Activated CD4-positive, alpha-beta T cell treated with anti-CD3 and anti-CD28 coated beads, Interleukin-2, Interleukin-6, amounts not matched to agents 100 ng/mL and 50 ng/mL, durations not matched to agents 16 hours and 8 hours (primary cell): ENCODE results near the gene ZCCHC13.
"Not testable (repeated sequence)": the region's sequence is repeated elsewhere in the genome, so short reads cannot be mapped to it uniquely, and the experiment has no call there.

Source experiments
- DNase-seq: peaks from one replicate; pipeline ENCODE4 v3.0.0-alpha.2; 2020

ZCCHC13 gene

DNA sequence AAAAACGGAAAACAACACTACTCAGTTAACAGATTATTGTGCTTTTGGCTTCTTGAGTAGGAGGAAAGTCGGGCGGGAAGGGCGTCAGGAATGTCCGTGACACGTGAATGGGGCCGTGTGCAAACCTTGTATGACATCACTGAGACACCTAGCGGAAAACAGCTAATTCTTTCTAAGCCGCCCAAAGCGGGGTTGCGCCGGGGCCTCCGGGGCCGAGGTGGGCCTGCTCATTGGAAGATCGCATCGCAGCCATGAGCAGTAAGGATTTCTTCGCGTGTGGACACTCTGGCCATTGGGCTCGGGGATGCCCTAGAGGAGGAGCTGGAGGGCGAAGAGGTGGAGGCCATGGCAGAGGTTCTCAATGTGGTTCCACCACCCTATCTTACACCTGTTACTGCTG lies at the start of gene ZCCHC13:
TSS of gene ZCCHC13 (plus strand) at position 165 of the 400 bp plus-strand sequence. CDS start at position 252, 87 bp downstream.
- no peak for DNase-seq

DNA sequence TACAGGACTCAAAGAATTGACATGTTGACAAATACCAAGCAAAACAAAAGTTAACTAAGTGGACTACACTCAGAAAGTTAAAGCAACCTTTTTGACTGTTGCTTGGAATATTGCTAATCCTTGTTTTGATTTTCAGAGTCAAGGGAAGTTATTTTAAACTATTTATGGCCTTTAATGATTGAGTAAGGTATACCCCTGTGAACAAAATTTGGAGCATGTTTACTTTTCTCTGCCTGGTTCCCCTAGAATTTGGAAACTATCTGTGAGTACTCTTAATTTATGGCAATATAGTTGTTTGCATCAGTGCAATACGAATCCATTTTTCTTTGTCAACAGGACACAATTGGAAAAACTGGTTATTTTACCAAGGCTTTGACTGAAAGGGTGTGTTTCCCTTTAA lies 45.9 kb upstream of the ZCCHC13 start:
- DNase-seq = not testable (repeated sequence)

DNA sequence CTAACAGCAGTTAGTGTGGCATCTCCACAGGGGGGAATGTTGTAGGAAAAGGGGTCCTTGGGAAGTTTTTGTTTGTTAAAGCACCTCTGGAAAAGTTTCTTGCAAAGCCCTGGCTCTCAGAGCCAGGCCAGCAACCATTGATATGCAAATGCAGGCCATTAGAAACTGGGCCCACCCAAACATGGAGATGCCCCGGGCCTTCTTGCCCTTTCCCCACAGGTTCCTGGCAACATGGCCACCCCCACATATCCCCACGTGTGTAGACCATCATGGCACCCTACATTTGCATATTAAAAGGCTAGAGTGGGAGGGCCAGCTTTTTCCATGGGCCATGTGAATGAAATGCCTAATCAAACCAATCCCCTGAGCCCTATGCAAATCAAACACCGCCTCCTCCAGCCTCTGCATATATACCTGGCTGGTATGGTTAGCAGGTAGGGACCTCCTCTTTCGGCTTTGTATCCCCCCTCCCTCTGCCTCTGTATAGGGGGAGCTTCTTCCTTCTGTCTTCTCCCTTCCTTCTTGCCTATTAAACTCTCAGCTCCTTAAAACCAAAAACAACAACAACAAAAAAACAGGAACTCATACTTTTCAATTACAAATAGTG lies 44.0 kb upstream of the ZCCHC13 start:
- no peak for DNase-seq

DNA sequence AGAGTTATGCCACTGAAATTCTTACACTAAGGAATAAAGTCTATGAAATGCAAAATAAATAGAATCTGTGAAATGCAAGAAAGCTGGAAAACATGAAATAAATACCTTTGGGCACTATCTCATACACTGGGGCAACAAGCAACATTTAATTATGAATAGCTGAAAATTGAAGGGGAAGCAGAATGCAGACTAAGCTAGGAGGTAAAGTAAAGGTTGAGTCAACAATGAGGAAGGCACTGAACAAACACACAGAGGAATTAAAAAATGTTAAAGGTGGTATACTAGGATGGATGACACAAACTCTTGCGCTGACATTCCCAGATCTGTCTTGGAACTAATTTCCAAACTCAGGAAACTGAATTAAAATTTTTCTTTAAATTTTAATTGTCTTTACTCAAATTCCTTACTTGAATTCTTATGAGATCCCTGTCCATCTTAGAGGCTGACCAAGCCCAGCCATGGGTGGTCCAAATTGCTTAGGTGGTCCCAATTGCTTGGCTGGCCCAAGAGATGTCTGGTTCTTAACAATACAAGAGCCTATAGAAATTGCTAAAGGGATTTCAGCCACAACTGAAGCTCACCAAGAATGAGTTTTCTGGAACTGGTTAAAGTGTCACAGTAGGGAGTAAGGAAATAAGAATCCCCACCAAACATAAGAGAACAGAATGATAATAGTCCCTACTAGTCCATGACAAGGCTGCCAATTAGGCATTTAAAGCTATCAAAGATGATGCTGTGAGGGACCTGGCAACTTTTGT lies 41.3 kb upstream of the ZCCHC13 start:
- no peak for DNase-seq

DNA sequence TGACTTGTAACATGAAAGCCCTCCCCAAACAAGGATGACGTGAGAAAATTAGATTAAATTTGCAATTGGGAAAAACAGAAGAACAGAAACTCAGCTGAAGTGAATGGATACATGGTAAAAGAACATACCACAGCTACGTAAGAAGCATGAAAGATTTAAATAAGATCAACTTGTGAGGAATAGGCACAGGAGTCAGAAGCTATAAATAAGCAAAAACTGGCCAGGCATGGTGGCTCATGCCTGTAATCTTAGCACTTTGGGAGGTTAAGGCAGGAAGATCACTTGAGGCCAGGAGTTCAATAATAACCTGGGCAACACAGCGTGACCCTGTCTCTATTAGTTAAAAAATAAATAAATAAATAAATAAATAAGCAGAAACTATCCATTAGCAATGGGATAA lies 33.6 kb upstream of the ZCCHC13 start:
- no peak for DNase-seq

DNA sequence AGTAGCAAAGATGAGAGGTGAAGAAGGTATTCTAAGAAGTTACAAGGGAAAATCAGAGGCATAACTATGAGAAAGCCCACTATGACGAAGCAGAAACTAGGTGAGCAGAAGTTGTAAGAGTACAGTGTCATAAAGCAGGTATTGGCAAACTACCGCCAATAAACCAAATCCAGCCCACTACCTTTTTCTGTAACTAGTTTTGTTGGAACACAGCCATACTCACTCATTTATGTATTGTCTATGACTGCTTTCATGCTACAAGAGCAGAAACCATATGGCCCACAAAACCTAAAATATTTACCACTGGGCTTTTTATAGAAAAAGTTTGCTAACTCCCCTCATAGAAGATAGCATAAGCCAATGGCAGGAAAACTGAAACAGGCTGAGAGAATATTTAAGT lies 31.8 kb upstream of the ZCCHC13 start:
- DNase-seq = no peak

DNA sequence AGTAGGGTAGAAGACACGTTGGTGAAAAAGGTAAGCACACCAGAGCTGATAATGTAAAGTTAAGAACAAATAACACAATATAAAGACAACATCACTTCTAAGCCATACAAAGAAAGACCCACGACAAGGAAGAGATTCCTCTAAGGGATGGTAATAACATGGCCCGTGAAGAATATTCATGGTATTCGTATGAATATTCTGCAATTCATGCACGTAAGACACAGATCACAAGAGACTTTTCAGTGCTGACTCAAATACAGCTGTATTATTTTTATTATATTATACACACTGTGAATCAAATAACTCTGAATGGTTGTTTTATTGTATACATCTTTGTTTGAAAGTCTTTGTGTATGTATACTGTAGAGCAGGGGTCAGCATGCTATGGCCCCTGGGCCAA lies 29.5 kb upstream of the ZCCHC13 start:
- DNase-seq = no peak

DNA sequence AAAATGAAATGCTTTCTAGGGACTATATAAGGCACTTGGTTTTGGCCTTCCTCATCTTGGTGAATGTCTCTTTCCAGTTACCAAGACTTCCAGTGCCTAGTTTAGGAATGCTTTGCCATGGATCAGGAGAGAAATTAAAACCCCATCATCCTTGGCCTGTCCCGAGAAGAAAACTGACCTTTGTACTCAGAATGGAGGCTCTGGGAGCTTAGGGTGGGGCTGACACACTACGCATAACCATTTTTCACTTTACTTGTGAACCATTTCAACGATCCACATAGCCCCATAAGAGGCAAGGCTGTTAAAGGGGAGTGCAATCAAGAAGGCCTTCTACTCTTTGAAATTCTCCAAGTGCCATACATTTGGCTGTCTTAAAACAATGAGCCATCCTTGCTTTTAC lies 26.7 kb upstream of the ZCCHC13 start:
- DNase-seq = no peak

DNA sequence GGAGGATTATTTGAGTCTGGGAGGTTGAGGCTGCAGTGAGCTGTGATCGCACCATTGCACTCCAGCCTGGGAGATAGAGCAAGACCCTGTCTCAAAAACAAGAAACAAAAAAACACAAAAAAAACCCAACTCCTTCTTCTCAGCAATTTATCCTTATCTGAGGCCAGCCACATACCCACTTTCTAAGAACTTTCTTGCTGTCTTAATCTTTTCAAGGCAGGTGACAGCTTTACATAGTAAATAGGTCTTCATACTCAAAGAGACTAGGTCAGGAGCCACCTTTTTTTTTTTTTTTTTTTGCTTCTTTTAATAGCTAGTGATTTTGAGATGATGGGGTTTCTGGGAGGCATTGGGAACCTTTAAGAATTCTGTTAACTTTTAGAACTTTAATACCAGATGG lies 26.1 kb upstream of the ZCCHC13 start:
- no peak for DNase-seq

DNA sequence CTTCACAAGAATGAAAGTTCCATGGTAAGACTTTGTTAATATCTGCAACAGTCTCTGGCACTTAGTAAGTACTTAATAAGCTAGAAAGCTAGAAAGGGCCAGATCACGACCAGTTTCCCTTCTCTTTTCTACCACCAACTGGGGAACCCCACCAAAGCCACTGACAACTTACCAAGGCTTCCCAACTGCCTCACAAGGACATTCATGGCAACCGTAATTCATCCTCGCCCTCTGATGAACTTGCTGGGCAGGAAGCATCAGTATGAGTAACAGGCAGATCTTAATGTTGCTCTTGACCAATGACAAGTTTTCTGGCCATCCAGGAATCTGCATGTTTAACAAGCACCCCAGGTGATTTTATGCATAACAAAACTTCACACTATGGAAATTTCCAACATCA lies 23.2 kb upstream of the ZCCHC13 start:
- DNase-seq = no peak

DNA sequence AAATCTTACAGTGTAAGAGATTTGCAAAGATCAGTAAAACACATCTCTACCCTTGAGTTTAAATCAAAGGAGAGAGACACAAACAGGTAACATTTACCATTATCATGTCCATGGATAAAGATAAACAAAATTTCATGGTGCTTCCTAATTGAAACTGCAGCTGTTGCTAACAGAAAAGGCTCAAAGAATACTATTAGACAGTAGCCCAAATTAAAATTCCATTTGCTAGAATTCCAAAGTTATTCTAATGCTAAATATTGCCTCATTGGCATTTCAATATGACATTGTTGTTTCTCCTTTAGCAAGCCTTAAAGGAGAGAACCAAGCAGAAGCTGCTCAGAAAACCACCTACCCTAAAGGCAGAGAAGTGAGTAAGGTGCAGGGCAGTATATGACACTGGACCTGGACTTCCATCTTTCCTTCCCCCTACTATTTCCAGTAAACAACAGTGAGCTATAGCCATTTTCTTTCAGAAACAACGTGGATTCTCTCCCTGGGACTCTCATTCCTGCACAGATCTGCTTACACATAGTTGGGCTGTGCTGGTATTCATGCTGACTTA lies 19.5 kb upstream of the ZCCHC13 start:
- DNase-seq = no peak

DNA sequence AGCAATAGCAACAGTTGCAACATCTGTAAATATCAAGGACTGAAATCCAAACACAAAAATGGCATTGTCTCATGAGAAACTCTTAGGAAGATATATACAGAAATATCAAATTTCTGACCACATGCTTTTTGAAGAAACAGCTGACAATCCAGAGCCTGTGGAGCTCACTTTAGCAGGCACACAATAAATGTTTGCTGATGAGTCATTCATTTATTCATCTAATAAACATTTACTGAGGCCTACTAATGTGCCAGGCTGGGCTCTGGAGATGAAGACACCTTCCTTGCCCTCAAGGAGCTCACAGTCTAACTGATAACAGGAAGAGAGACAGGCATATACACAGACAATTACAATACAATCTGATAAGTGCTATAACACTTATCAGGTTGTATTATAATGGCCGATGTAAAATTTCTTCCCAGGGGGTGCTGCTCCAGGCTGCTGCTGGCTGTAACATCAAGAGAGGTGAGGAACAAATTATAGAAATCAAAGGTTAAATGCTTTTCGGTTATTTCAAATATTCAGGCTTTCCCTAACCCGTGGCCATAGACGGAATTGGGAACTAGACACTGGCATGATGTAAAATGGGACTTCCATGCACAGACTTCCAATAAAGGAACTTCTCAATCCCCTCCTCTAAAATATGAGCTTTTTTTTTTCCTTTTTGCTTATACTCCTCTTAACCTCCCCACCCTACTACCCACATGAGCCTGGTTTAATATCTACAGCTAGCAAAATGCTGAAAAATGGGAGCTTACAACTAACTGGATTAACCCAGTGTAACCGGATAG lies 16.8 kb upstream of the ZCCHC13 start:
- DNase-seq = no peak

DNA sequence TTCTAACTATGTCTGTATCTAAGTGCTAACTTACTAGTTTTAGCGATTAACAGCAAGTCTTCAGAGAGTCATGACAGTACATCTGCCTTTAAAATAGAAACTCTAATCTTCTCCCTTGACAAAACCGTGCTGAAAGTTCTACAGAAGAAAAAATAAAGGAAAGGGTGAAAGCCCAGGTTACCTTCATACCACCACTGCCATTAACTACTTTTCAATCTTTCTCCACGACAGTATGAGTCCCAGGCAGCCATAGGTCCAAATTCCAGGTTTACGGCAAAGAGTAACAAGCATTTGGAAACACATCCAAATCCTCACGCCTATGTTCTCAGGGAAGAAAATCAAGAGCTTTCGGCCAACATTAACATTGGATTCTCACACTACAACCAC lies 12.4 kb upstream of the ZCCHC13 start:
- DNase-seq = no peak

DNA sequence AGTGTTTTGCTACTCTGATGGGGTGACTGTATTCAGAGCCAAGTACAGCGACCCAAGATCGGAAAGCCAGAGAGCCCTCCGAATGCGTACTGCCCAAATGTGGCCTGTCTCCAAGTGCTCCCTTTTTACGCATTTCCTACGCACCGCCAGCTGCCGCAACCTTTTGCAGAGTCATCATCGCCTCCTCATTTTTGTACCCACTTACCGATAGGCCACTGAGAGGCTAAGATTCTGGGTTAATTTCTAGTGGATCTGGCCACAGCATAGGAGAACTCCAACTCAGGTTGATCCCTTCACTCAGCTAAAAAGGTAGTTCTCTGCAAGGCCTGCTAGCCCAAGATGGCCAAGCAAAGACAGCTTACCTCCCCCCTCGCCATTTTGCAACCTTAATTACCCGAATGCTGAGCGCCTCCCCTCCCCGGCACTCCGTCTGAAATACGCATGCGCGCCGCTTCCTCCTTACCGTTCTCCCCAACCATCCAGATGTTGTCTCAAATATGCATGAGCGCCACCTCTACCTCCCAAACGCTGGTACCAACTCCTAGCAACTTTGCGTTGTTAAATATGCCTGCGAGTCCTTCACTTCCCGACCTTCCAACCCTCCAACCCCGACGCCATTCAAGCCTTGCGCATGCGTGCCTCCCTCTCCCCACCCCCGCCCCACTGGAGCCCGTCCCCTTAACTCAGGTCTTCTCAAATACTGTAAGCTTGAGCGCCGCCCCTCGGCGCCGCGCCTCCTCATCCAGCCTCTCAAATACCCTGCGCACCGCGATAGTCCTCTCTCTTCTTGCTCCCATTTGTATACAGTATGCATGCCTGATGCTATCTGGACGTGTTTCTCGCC lies 11.8 kb upstream of the ZCCHC13 start:
- peak; percentile 85 for DNase-seq

DNA sequence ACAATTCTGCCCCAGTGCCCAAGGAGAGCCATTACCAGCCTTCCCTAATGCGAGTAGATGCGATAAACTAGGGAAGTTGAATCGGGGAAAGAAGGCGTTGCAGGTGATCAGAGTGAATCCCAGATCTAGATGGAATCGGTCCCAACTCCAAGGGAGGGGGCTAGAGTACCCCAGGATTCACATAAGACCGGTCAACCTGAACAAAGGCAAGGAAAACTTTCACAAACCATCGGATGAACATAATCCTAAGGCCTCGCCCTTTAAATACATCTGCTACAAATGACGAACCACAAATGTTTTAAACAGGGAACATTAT lies 11.2 kb upstream of the ZCCHC13 start:
- no peak for DNase-seq

DNA sequence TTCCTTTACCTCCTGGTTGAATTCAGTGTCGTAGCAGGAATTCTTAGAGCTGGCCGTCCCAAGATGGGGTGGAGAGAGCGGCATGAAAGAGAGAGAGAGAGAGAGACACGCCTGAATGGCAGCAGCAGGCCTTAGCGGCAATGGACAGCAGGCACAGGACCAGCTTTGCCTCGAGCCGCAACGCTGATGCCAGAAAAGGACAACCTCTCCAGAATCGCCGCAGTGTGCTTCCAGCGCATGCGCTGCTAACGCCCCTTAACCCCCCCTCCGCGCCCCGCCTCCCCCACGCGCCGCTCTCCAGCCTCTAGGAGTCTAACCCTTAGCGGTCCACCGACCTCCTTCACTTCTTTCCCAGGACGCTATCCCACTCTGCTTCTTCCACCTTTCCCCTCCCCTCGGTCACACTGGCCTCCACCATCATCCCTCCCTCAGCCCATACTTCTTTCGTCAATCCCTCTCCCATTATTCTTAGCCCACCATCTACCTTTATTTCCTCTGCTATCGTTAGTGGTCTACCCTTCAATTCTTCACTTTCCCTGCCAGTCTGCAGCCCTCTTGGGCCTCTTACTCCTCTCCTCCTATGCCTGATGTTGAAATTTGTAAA lies 10.5 kb upstream of the ZCCHC13 start:
- peak; percentile 68 for DNase-seq

DNA sequence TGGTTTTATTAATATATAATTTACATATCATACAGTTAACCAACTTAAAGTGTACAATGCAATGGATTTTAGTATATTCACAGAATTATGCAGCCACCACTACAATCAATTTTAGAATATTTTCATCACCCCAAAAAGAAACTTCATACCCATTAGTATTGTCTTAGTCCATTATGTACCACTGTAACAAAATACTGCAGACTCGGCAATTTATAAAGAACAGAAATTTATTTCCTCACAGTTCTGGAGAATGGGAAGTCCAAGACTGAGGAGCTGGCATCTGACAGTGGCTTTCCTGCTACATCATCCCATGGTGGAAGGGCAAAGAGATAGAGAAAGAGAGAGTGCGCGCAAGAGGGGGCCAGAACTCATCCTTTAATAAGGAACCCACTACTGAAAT lies 8.9 kb upstream of the ZCCHC13 start:
- no peak for DNase-seq

DNA sequence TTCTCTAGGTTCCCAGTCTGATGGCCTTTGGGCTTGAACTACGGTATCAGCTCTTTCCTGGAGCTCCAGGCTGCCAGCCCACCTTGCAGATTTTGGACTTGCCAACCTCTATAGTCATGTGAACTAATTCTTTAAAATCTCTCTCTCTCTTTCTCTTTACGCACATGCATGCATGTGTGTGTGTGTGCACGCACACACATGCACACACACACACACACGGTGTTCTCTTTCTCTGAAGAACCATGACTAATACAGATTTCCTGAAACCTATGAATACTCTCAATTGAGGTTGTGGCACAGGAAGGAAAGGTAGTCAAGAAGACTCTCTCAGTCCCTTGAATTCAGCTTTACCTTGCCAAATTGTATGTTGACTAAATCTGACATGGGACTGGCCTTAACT lies 6.2 kb upstream of the ZCCHC13 start:
- peak; percentile 25 for DNase-seq

DNA sequence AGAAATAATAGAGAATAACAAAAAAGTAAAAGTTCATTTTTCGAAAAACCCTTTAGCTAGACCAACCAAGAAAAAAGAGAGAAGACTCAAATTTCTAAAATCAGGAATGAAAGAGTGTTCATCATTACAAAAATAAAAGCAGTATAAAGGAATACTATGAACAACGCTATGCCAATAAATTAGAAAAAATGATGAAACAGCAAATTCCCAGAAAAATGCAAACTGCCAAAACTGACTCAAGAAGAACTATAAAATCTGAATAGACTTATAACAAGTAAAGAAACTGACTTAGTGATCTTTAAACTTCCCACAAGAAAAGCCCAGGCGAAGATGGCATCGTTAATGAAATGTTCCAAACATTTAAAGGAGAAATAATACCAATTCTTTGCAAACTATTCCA lies 3.1 kb upstream of the ZCCHC13 start:
- no peak for DNase-seq

DNA sequence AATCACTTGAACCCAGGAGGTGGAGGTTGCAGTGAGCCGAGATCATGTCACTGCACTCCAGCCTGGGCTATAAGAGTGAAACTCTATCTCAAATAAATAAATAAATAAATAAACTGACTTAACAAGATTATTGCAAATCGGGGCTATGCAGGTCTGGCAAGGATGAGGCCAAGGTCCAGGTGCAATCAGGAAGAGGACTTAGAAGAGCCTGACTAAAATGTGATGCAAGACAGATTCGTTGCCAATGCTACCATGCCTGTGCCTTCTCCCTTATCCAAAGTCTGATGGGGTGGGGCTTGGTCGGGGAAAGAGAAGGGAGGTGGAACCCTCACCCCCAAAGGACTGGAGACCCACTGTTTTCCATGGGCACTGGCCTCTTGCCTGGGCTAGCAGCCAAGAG lies 14.7 kb downstream of the ZCCHC13 start:
- DNase-seq = no peak

DNA sequence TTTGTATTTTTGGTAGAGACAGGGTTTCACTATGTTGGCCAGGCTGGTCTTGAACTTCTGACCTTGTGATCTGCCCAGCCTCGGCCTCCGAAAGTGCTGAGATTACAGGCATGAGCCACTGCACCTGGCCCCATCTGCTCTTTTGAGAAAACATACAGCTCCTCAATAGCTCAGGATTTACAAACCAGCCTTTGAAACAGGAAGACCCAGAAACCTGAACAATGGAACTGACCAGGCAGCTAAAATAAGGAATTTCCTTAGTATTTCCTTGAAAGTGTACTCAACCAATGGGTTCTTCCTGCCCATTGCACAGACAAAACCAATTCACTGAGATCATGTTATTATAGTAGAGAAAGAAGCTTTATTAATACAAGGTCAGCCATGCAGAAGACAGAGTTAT lies 15.3 kb downstream of the ZCCHC13 start:
- not testable (repeated sequence) for DNase-seq

DNA sequence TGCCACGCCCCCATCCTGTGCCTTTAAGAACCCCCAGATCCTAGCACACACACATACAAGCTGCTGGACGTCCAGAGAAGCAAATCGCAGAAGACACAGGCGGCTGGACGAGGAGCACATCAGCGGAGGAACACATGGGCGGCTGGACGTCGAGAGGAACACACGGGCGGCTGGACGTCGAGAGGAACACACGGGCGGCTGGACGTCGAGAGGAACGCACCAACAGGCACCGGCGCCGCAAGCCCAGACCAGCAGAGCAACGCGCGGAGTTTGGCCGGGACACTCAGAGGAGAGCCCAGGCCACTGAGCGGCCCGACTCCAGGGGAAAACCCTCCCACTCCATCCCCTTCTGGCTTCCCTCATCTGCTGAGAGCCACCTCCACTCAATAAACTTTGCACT lies 17.2 kb downstream of the ZCCHC13 start:
- DNase-seq = no peak

DNA sequence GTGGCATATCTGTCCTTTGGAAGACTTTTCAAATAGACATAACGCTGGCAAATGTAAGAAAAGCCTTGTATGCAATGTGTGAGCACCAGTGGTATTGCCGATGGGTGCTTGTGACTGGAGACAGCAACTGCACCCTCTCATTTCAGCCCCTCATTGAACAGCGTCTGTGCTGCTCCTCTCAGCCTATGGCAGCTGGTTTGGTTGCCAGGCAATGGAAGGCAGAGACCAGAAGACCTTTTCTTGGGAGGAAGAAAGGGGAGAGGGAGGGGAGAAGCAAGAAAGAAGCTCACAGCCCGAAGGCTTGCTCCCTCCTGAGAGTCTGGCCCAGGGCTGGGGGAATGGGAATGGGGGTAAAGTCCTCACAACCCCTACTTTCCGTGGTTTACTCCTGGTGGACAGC lies 20.2 kb downstream of the ZCCHC13 start:
- DNase-seq = no peak
